Endodermal cell (in vitro differentiated cells): ENCODE data around the gene CNTNAP5. TPM values are rescaled to one million over a fixed set of nuclear protein-coding genes. Genes with fewer than 3 reads are reported as not detected.

Source experiments
- DNase-seq: peaks from one replicate; pipeline ENCODE4 v3.0.0-alpha.2; 2017
- H3K27ac ChIP-seq: 2 replicates; pipeline ENCODE4 v1.5.1; 2013; ENCODE audit warnings: mild to moderate bottlenecking, low read depth, low read length, moderate library complexity
- H3K27me3 ChIP-seq: 2 replicates; pipeline ENCODE4 v1.6.1; 2013; ENCODE audit warnings: mild to moderate bottlenecking, low read length, moderate library complexity; ENCODE audit not compliant: insufficient read depth, control insufficient read depth, poor library complexity, severe bottlenecking
- H3K36me3 ChIP-seq: 2 replicates; pipeline ENCODE4 v1.7.0; 2013; ENCODE audit warnings: mild to moderate bottlenecking, low read length, moderate library complexity; ENCODE audit not compliant: control insufficient read depth, insufficient read depth
- H3K4me1 ChIP-seq: one replicate; pipeline ENCODE4 v1.7.0; 2013; ENCODE audit warnings: low read length; ENCODE audit not compliant: control insufficient read depth, insufficient read depth
- H3K4me3 ChIP-seq: 2 replicates; pipeline ENCODE4 v1.5.1; 2013; ENCODE audit warnings: mild to moderate bottlenecking, low read length, moderate library complexity
- H3K9ac ChIP-seq: 2 replicates; pipeline ENCODE4 v1.6.1; 2013; ENCODE audit warnings: mild to moderate bottlenecking, low read length, moderate library complexity; ENCODE audit not compliant: poor library complexity, severe bottlenecking; ENCODE audit errors: extremely low read depth
- H3K9me3 ChIP-seq: 2 replicates; pipeline ENCODE4 v1.6.1; 2013; ENCODE audit warnings: mild to moderate bottlenecking, low read length, moderate library complexity; ENCODE audit not compliant: control insufficient read depth
- H3K27ac Mint-ChIP-seq: 2 replicates; pipeline ENCODE4 v1.8.0; 2020; ENCODE audit warnings: mixed read lengths
- H3K27me3 Mint-ChIP-seq: 2 replicates; pipeline ENCODE4 v1.8.0; 2021; ENCODE audit warnings: mild to moderate bottlenecking, mixed read lengths; ENCODE audit not compliant: insufficient read depth
- H3K36me3 Mint-ChIP-seq: 2 replicates; pipeline ENCODE4 v1.8.0; 2020; ENCODE audit warnings: low read depth, mixed read lengths
- H3K4me1 Mint-ChIP-seq: 2 replicates; pipeline ENCODE4 v1.8.0; 2020; ENCODE audit warnings: mixed read lengths
- H3K4me3 Mint-ChIP-seq: 2 replicates; pipeline ENCODE4 v1.8.0; 2020; ENCODE audit warnings: mild to moderate bottlenecking, moderate library complexity, mixed read lengths
- H3K9me3 Mint-ChIP-seq: 2 replicates; pipeline ENCODE4 v1.8.0; 2020; ENCODE audit warnings: mild to moderate bottlenecking, mixed read lengths
- WGBS, 2 experiments: methylation state at CpG; one replicate each; pipeline versions ENCODE4 v1.1.5 to v1.1.7; 2013; ENCODE audit warnings: missing lambda C conversion rate in 2 of 2, mixed read lengths in 1 of 2; ENCODE audit not compliant: insufficient coverage in 1 of 2, insufficient read length in 1 of 2; 5-methylcytosine and 5-hydroxymethylcytosine counted together
- total RNA-seq, 2 donors: library from RNA; stranded (reverse); fragmentation: NEBNext Ultra II Directional in 1 of 2; extraction: Animal tissue kit (Norgen Biotek cat#: 25700) in 1 of 2; gene quantifications; 2 replicates in 1 of 2; 3 replicates in 1 of 2; pipeline ENCODE4 v1.2.1, GENCODE V29; 2021
- TF ChIP-seq, protein P1 (sequence below): fragments of 200-600 bp; sonication (generic); conservative IDR thresholded peaks from 2 replicates; pipeline ENCODE4 v1.5.0; 2021; ENCODE audit warnings: antibody characterized with exemption, mild to moderate bottlenecking

The CNTNAP5 gene
- total RNA-seq, 2 donors from 2014 or later, result 0.70 to 4.4 TPM

DNA sequence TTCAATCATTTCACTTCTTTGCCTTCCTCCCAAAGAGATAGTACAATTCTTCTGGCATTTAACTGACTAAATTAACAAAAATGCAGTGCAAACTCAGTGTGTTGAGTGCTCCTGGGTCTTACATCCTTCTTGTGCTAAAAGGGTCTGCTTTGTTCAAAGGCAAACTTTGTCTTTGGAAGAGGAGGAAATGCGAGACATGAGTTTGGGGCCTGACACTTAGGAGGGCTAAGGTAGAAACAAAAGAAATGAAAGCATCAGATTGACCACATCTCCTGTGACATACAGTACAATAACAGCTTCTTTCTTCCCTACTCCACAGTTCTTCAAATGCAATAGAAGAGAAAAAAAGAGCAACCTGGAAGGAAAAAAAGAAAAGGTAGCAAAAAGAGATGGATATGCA, 161.7 kb downstream of the CNTNAP5 start:
- no peak overlapping the region for H3K4me3 Mint-ChIP-seq
- 92% methylated on average over 1 of the region's 1 CpG; no CpG with 5 or more reads in 1 of the 2 experiments for WGBS, 2 experiments

DNA sequence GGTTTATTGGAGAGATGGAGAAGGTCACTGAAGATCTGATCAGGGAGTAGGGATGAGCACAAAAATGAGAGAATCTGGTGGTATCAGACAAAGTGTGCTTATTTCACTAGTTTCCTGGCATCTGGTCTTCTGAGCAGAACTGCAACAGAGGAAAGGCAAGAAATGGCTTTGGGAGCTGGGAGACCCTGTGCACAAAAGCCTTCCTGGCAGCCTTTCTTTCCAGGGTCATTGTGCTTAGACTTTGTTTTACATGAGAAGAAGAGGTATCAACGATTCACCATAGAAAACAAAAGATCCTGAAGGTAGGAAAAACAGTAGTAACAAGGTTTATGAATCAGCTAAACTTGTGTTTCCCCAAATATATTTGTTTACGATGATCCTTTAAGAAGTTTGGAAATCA, 162.9 kb downstream of the CNTNAP5 start:
- no peak for DNase-seq
- Histone ChIP-seq H3K36me3 (no peaks in the 10 kb centered on the region), H3K27me3 (no peaks in the 10 kb centered on the region), H3K9me3 (no peaks in the 10 kb centered on the region), H3K9ac (no peak overlapping the region), H3K4me1 (no peaks in the 10 kb centered on the region), H3K4me3 (no peak overlapping the region), H3K27ac (no peak overlapping the region)
- Mint-ChIP-seq H3K4me3 (no peak overlapping the region), H3K36me3 (no peaks in the 10 kb centered on the region), H3K9me3 (no peaks in the 10 kb centered on the region), H3K4me1 (peaks cover 8% of the 10 kb centered on the region), H3K27me3 (no peaks in the 10 kb centered on the region), H3K27ac (no peak overlapping the region)
- TF ChIP-seq, protein P1, sequence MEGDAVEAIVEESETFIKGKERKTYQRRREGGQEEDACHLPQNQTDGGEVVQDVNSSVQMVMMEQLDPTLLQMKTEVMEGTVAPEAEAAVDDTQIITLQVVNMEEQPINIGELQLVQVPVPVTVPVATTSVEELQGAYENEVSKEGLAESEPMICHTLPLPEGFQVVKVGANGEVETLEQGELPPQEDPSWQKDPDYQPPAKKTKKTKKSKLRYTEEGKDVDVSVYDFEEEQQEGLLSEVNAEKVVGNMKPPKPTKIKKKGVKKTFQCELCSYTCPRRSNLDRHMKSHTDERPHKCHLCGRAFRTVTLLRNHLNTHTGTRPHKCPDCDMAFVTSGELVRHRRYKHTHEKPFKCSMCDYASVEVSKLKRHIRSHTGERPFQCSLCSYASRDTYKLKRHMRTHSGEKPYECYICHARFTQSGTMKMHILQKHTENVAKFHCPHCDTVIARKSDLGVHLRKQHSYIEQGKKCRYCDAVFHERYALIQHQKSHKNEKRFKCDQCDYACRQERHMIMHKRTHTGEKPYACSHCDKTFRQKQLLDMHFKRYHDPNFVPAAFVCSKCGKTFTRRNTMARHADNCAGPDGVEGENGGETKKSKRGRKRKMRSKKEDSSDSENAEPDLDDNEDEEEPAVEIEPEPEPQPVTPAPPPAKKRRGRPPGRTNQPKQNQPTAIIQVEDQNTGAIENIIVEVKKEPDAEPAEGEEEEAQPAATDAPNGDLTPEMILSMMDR, result no peak
- 0 to 89% methylated on average over 1 to 2 of the region's 2 CpGs for WGBS, 2 experiments

More for the DNA sequence above, 161.7 kb downstream of the CNTNAP5 start:
- H3K4me1 ChIP-seq, result no peaks in the 10 kb centered on the region
- no peaks in the 10 kb centered on the region for H3K9me3 Mint-ChIP-seq
- no peaks in the 10 kb centered on the region for H3K27me3 Mint-ChIP-seq
- DNase-seq, result no peak
- TF ChIP-seq, protein P1, result no peak
- H3K9ac ChIP-seq, result no peak overlapping the region
- H3K27me3 ChIP-seq, result no peaks in the 10 kb centered on the region
- H3K27ac ChIP-seq, result peak overlapping the region; percentile 41
- peaks cover 8% of the 10 kb centered on the region for H3K4me1 Mint-ChIP-seq
- H3K4me3 ChIP-seq, result no peak overlapping the region
- no peaks in the 10 kb centered on the region for H3K9me3 ChIP-seq
- H3K36me3 ChIP-seq, result no peaks in the 10 kb centered on the region
- H3K36me3 Mint-ChIP-seq, result no peaks in the 10 kb centered on the region
- peak overlapping the region; percentile 5 for H3K27ac Mint-ChIP-seq

DNA sequence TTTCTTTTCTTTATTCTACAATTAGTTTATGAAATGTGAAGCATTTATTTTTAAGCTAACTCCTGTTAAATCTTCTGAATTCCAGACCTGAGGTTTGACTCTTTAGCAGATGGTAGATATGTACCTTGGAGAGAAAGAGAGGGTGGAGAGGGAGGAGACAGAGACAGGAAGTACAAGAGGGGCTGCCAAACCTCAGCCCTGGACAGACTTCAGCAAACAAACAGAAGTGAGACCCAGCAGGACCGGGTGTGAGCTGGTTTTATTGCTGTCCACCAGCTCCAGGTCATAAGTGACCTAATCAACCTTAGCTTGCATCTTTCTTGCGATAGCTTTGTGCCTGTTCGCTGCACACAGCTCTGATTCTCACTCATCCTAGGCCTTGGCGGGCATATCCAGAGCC, 168.6 kb downstream of the CNTNAP5 start:
- TF ChIP-seq, protein P1, result no peak
- no peak overlapping the region for H3K27ac Mint-ChIP-seq

More for the DNA sequence above, 168.6 kb downstream of the CNTNAP5 start:
- H3K27me3 Mint-ChIP-seq, result no peaks in the 10 kb centered on the region
- Histone ChIP-seq H3K27me3 (no peaks in the 10 kb centered on the region), H3K27ac (no peak overlapping the region), H3K36me3 (no peaks in the 10 kb centered on the region), H3K4me1 (no peaks in the 10 kb centered on the region), H3K4me3 (no peak overlapping the region), H3K9me3 (no peaks in the 10 kb centered on the region), H3K9ac (no peak overlapping the region)
- H3K36me3 Mint-ChIP-seq, result no peaks in the 10 kb centered on the region
- no peak for DNase-seq
- 89 to 93% methylated on average over 3 to 4 of the region's 4 CpGs for WGBS, 2 experiments
- no peak overlapping the region for H3K4me3 Mint-ChIP-seq
- no peaks in the 10 kb centered on the region for H3K9me3 Mint-ChIP-seq
- no peaks in the 10 kb centered on the region for H3K4me1 Mint-ChIP-seq
